Naive thymus-derived CD8-positive, alpha-beta T cell (primary cell): Measurements from ENCODE around the gene OTOG. TPM values are rescaled to one million over a fixed set of nuclear protein-coding genes. Genes with fewer than 3 reads are reported as not detected.

ENCODE experiments used
- ATAC-seq, 2 donors: fragments of 150-1000 bp; cut with Tn5 transposase in 1 of 2; sonication (Bioruptor Pico), chemical (Tn5 transposase) in 1 of 2; 1 replicate in 1 of 2; 2 replicates in 1 of 2; pipeline ENCODE4 v1.10.0; 2021; ENCODE audit warnings: mild to moderate bottlenecking in 2 of 2, moderate library complexity in 2 of 2
- POLR2A ChIA-PET: fragments of 350-600 bp; sonication (Branson Sonifier 250); formaldehyde crosslinking; loops from one replicate; lab custom pipeline; 2021; ENCODE audit warnings: antibody characterized with exemption; lab: Charles Lee
- DNase-seq, 10 donors: peaks; one replicate each; pipeline versions ENCODE4 v3.0.0 to v3.0.0-alpha.2; 2020 to 2022
- H3K27ac Mint-ChIP-seq, 10 donors: one replicate each; pipeline ENCODE4 v1.8.0; 2020 to 2022; ENCODE audit warnings: mild to moderate bottlenecking in 10 of 10, mixed read lengths in 10 of 10, moderate library complexity in 4 of 10, inconsistent platforms in 1 of 10
- H3K27me3 Mint-ChIP-seq, 5 donors: one replicate each; pipeline ENCODE4 v1.8.0; 2021 to 2022; ENCODE audit warnings: mixed read lengths in 5 of 5
- H3K36me3 Mint-ChIP-seq, 3 donors: one replicate each; pipeline ENCODE4 v1.8.0; 2020 to 2022; ENCODE audit warnings: mixed read lengths in 3 of 3, mild to moderate bottlenecking in 2 of 3, inconsistent platforms in 1 of 3
- H3K4me1 Mint-ChIP-seq, 4 donors: one replicate each; pipeline ENCODE4 v1.8.0; 2021 to 2022; ENCODE audit warnings: mixed read lengths in 4 of 4
- H3K4me3 Mint-ChIP-seq, 10 donors: one replicate each; pipeline ENCODE4 v1.8.0; 2020 to 2022; ENCODE audit warnings: mild to moderate bottlenecking in 10 of 10, mixed read lengths in 10 of 10, moderate library complexity in 6 of 10, inconsistent platforms in 1 of 10
- H3K9me3 Mint-ChIP-seq, 9 donors: one replicate each; pipeline ENCODE4 v1.8.0; 2020 to 2022; ENCODE audit warnings: mixed read lengths in 9 of 9, mild to moderate bottlenecking in 3 of 9, inconsistent platforms in 1 of 9, moderate library complexity in 1 of 9
- polyA plus RNA-seq, 3 donors: library from polyadenylated mRNA; unstranded; fragments of 300-500 nt; fragmentation: Illumina TruSeq; gene quantifications; one replicate each; pipeline ENCODE4 v1.2.3, GENCODE V29; 2021
- total RNA-seq, 8 experiments: library from RNA in 2 of 8; stranded (reverse) in 2 of 8; gene quantifications; one replicate each; pipeline ENCODE4 v1.2.3 and lab custom pipeline; 2021 to 2026

Gene OTOG
- total and polyA plus RNA-seq, 5 experiments from 2014 or later, result not detected

GRCh38 chr11:17687946-17688670, 141.0 kb downstream of the OTOG start:
- POLR2A ChIA-PET, result no interaction called here
- peaks cover 13 to 59% (median 25%) of the 10 kb centered on the region in 5 donors for H3K27me3 Mint-ChIP-seq
- no peaks in the 10 kb centered on the region for H3K4me1 Mint-ChIP-seq
- ATAC-seq (no peak), DNase-seq (no peak)
- H3K27ac Mint-ChIP-seq, result no peak overlapping the region
- peaks cover 0 to 3% (median 0%) of the 10 kb centered on the region in 9 donors for H3K9me3 Mint-ChIP-seq
- no peak overlapping the region for H3K4me3 Mint-ChIP-seq
- H3K36me3 Mint-ChIP-seq, result no peaks in the 10 kb centered on the region

- ATAC-seq, result no peak
- peaks cover 0 to 6% (median 2%) of the 10 kb centered on the region in 4 donors for H3K4me1 Mint-ChIP-seq
- no peaks in the 10 kb centered on the region for H3K36me3 Mint-ChIP-seq
- H3K4me3 Mint-ChIP-seq, result no peak overlapping the region
- no peak overlapping the region for H3K27ac Mint-ChIP-seq
- peaks cover 25 to 64% (median 37%) of the 10 kb centered on the region in 5 donors for H3K27me3 Mint-ChIP-seq
- no peak for DNase-seq
- H3K9me3 Mint-ChIP-seq, result no peaks in the 10 kb centered on the region
- POLR2A ChIA-PET, result no interaction called here
Measured at GRCh38 chr11:17691550-17691949, 144.5 kb downstream of the OTOG start.

GRCh38 chr11:17691976-17692375, 144.9 kb downstream of the OTOG start:
- POLR2A ChIA-PET, result no interaction called here
- H3K4me3 Mint-ChIP-seq, result no peak overlapping the region
- H3K36me3 Mint-ChIP-seq, result no peaks in the 10 kb centered on the region
- H3K27me3 Mint-ChIP-seq, result peaks cover 25 to 64% (median 41%) of the 10 kb centered on the region in 5 donors
- no peaks in the 10 kb centered on the region for H3K9me3 Mint-ChIP-seq
- DNase-seq, result no peak
- no peak for ATAC-seq
- peaks cover 0 to 6% (median 2%) of the 10 kb centered on the region in 4 donors for H3K4me1 Mint-ChIP-seq
- H3K27ac Mint-ChIP-seq, result no peak overlapping the region

GRCh38 chr11:17692931-17693330, 145.9 kb downstream of the OTOG start:
- Mint-ChIP-seq H3K4me3 (no peak overlapping the region), H3K4me1 (peaks cover 0 to 6% (median 3%) of the 10 kb centered on the region in 4 donors), H3K27ac (no peak overlapping the region), H3K36me3 (no peaks in the 10 kb centered on the region), H3K9me3 (no peaks in the 10 kb centered on the region), H3K27me3 (peaks cover 29 to 67% (median 45%) of the 10 kb centered on the region in 5 donors)
- no peak for DNase-seq
- ATAC-seq, result no peak
- POLR2A ChIA-PET, result no interaction called here

- ATAC-seq (no peak), DNase-seq (no peak)
- Mint-ChIP-seq H3K4me3 (no peak overlapping the region), H3K9me3 (no peaks in the 10 kb centered on the region), H3K4me1 (peaks cover 0 to 6% (median 3%) of the 10 kb centered on the region in 4 donors), H3K27ac (no peak overlapping the region), H3K36me3 (no peaks in the 10 kb centered on the region), H3K27me3 (peaks cover 32 to 73% (median 46%) of the 10 kb centered on the region in 5 donors)
- POLR2A ChIA-PET, result no interaction called here
Measured at GRCh38 chr11:17693531-17693930, 146.5 kb downstream of the OTOG start.

- peaks cover 0 to 6% (median 3%) of the 10 kb centered on the region in 4 donors for H3K4me1 Mint-ChIP-seq
- peak overlapping the region in 1 of 10 donors; percentile 24 for H3K27ac Mint-ChIP-seq
- POLR2A ChIA-PET, result no interaction called here
- no peaks in the 10 kb centered on the region for H3K36me3 Mint-ChIP-seq
- DNase-seq, result no peak
- H3K9me3 Mint-ChIP-seq, result no peaks in the 10 kb centered on the region
- no peak for ATAC-seq
- peaks cover 32 to 73% (median 46%) of the 10 kb centered on the region in 5 donors for H3K27me3 Mint-ChIP-seq
- no peak overlapping the region for H3K4me3 Mint-ChIP-seq
Measured at GRCh38 chr11:17694494-17695110, 147.5 kb downstream of the OTOG start.

GRCh38 chr11:17695454-17696441, 148.7 kb downstream of the OTOG start:
- H3K27ac Mint-ChIP-seq, result no peak overlapping the region
- no peaks in the 10 kb centered on the region for H3K36me3 Mint-ChIP-seq
- DNase-seq (no peak), ATAC-seq (no peak)
- no peaks in the 10 kb centered on the region for H3K9me3 Mint-ChIP-seq
- POLR2A ChIA-PET, result no interaction called here
- peaks cover 0 to 6% (median 3%) of the 10 kb centered on the region in 4 donors for H3K4me1 Mint-ChIP-seq
- peak overlapping the region in 1 of 10 donors; percentile 20 for H3K4me3 Mint-ChIP-seq
- peaks cover 32 to 73% (median 46%) of the 10 kb centered on the region in 5 donors for H3K27me3 Mint-ChIP-seq

GRCh38 chr11:17696741-17697140, 149.7 kb downstream of the OTOG start:
- H3K27me3 Mint-ChIP-seq, result peaks cover 29 to 63% (median 42%) of the 10 kb centered on the region in 5 donors
- no peak for ATAC-seq

More at GRCh38 chr11:17696741-17697140, 149.7 kb downstream of the OTOG start:
- Mint-ChIP-seq H3K9me3 (no peaks in the 10 kb centered on the region), H3K4me1 (peaks cover 0 to 6% (median 3%) of the 10 kb centered on the region in 4 donors), H3K27ac (no peak overlapping the region), H3K36me3 (no peaks in the 10 kb centered on the region), H3K4me3 (no peak overlapping the region)
- DNase-seq, result no peak
- POLR2A ChIA-PET, result no interaction called here

Other genes starting within 250 kb of the OTOG start
- 1 to 10 TPM; 5.5 to 5.7 TPM for gene NCR3LG1, start 195.5 kb upstream of the OTOG start, total RNA-seq
- gene NCR3LG1, start 195.5 kb upstream of the OTOG start, polyA plus RNA-seq, result under 1 TPM; 0.03 to 0.28 (median 0.21) TPM
- gene KCNJ11, start 158.6 kb upstream of the OTOG start, total RNA-seq, result under 1 TPM; 0.26 to 0.52 TPM
- not detected for gene KCNJ11, start 158.6 kb upstream of the OTOG start, polyA plus RNA-seq
- not detected for gene ABCC8, start 70.4 kb upstream of the OTOG start, total RNA-seq
- not detected for gene ABCC8, start 70.4 kb upstream of the OTOG start, polyA plus RNA-seq
- not detected for gene USH1C, start 2.8 kb upstream of the OTOG start, total RNA-seq
- not detected for gene USH1C, start 2.8 kb upstream of the OTOG start, polyA plus RNA-seq
- gene MYOD1, start 172.3 kb downstream of the OTOG start, total RNA-seq, result not detected
- not detected for gene MYOD1, start 172.3 kb downstream of the OTOG start, polyA plus RNA-seq
- gene KCNC1, start 187.5 kb downstream of the OTOG start, total RNA-seq, result not detected
- under 1 TPM in 1 of 3 donors, not detected in 2; 0.60 TPM for gene KCNC1, start 187.5 kb downstream of the OTOG start, polyA plus RNA-seq